ENCODE data around the gene MEAK7.

Gene MEAK7

DNA sequence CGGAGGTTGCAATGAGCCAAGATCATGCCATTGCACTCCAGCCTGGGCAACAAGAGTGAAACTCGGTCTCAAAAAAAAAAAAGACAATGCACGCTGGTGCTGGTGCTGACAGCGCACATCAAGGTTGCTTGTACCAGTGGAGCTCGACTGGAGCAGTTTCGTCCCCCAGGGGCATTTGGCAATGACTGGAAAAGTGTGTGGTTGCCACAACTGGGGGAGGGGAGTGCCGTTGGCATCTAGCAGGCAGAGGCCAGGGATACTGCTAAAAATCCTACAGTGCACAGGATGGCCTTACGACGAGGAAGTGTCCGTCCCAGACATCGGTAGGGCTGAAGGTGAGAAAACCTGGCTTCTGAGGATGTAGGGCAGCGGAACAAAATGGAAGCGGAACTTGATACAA, 2.4 kb downstream of the MEAK7 start:
- H3K4me3 ChIP-seq (ENCODE audit: low read length): no peak overlapping the region
- TF ChIP-seq, protein P1, sequence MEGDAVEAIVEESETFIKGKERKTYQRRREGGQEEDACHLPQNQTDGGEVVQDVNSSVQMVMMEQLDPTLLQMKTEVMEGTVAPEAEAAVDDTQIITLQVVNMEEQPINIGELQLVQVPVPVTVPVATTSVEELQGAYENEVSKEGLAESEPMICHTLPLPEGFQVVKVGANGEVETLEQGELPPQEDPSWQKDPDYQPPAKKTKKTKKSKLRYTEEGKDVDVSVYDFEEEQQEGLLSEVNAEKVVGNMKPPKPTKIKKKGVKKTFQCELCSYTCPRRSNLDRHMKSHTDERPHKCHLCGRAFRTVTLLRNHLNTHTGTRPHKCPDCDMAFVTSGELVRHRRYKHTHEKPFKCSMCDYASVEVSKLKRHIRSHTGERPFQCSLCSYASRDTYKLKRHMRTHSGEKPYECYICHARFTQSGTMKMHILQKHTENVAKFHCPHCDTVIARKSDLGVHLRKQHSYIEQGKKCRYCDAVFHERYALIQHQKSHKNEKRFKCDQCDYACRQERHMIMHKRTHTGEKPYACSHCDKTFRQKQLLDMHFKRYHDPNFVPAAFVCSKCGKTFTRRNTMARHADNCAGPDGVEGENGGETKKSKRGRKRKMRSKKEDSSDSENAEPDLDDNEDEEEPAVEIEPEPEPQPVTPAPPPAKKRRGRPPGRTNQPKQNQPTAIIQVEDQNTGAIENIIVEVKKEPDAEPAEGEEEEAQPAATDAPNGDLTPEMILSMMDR (conservative IDR thresholded peaks at IDR 0.05; ENCODE audit: low read length): no peak
- no peak for DNase-seq (ENCODE audit: low read depth)

DNA sequence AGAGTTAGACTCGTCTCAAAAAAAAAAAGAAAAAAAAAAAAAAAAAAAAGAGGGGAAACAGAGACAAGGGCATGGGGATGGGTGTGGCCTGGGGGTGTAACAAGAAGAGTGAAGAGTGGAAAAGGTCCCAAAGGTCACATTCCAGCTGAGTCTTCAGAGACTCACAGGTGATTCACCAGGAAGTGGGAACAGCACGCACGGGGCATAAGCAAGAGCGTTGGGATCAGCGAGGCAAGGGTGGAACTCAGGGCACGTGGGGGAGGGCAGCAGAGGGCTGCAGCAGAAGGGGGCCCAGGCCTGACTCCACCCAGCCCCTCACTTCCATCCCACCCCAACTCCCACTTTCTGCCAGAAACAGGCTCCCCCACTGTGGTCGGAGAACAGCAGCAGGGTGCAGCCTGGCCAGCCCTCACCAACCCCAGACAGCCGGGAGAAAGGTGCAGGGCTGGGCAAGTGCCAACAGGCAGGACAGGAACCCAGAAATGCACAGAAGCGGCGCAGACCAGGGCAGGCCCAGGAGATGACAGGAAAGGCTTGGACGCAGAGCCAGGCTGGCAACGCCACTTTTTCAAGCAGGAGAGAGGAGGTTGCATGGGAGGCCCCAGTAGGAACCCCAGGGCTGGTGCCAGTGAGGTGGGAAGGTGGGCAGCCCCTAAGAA, 3.3 kb downstream of the MEAK7 start:
- TF ChIP-seq, protein P1 (conservative IDR thresholded peaks at IDR 0.05; ENCODE audit: low read length): no peak
- peak; percentile 50 for DNase-seq (ENCODE audit: low read depth)
- H3K4me3 ChIP-seq (ENCODE audit: low read length): no peak overlapping the region

DNA sequence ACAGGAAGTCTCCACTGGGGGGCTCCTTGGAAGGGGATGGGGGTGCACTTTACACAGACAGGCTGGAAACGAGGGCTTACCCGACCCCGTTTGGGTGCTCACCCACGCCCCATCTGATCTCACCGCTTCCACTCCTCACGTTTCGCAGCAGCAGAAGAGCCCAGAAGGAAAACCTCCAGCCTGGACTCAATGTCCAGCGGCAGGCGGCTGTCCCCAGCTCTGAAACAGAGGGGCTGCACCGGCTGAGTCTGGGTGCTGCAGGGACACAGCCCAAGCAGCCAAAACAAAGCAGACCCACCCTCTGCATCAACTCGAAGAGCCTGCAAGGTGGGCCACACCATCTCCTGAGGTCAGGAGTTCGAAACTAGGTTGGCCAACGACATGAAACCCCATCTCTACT, 3.9 kb downstream of the MEAK7 start:
- H3K4me3 ChIP-seq (ENCODE audit: low read length): no peak overlapping the region
- TF ChIP-seq, protein P1 (conservative IDR thresholded peaks at IDR 0.05; ENCODE audit: low read length): no peak
- no peak for DNase-seq (ENCODE audit: low read depth)

DNA sequence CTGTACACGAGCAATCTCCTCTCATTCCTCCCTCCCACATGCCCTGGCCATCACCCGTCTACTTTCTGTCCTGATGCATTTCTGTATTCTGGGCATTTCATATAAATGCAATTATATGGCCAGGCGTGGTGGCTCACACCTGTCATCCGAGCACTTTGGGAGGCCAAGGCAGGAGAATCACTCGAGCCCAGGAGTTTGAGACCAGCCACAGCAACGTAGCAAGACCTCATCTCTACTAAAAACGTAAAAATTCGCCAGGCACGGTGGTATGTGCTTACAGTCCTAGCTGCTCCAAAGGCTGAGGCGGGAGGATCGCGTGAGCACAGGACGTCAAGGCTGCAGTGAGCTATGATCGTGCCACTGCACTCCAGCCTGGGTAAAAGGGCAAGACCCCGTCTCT, 4.8 kb downstream of the MEAK7 start:
- no peak for DNase-seq (ENCODE audit: low read depth)
- no peak overlapping the region for H3K4me3 ChIP-seq (ENCODE audit: low read length)
- TF ChIP-seq, protein P1 (conservative IDR thresholded peaks at IDR 0.05; ENCODE audit: low read length): no peak

DNA sequence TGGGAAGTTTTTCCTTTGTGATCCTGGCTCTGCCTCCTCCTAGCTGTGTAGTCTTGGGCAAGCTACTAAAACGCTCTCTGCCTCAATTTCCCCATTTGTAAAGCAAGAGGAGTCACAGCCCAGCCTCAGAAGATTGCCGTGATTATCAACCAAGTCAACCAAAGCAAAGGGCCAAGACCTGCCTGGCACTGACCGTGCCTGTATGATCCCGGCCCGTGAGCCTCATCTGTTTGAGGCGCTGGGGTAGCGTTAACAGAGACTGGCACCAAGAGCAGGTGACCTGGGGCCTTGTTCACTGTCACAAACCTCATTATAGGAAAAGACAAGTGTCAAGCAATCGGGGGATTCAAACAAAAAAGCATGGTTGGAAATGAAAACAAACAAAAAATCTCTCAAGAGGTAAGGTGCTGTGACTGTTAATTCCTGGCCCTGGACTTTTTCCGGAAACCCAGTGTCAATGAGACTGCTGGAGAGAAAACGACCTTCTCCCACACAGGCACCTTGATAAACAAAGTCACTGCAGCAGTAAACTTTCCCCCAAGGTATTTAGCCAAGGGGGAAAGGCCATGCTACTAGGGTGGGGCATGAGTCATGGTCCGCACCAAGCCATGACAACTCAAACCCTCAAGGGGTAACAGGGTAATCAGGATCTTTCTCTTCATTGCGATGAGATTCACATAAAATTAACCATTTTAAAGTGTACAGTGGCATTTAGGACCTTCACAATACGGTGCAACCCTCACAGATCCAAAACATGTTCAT, 5.4 kb downstream of the MEAK7 start:
- TF ChIP-seq, protein P1 (conservative IDR thresholded peaks at IDR 0.05; ENCODE audit: low read length): no peak
- DNase-seq (ENCODE audit: low read depth): no peak
- no peak overlapping the region for H3K4me3 ChIP-seq (ENCODE audit: low read length)

DNA sequence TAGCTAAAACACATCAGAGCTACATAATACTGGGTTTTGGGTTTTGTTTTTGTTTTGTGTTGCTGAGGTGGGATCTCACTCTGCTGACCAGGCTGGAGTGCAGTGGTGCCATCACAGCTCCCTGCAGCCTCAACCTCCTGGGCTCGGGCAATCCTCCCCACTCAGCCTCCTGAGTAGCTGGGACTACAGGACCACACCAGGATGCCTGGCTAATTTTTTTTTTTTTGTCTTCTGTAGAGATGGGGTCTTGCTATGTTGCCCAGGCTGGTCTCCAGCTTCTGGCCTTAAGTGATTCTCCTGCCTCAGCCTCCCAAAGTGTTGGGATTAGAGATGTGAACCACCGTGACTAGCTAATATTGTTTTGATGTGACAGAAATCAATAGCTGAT, 6.2 kb downstream of the MEAK7 start:
- H3K4me3 ChIP-seq (ENCODE audit: low read length): no peak overlapping the region
- DNase-seq (ENCODE audit: low read depth): no peak
- TF ChIP-seq, protein P1 (conservative IDR thresholded peaks at IDR 0.05; ENCODE audit: low read length): no peak

Data from AG10803 (cell line).